Spinal cord (tissue), 10 donors: ENCODE data around the gene FKRP. TPM values are rescaled to one million over a fixed set of nuclear protein-coding genes. Genes with fewer than 3 reads are reported as not detected.

ENCODE experiments used
- DNase-seq, 6 donors: peaks; one replicate each; pipeline versions ENCODE4 v3.0.0 to v3.0.0-alpha.2; 2013 to 2015; ENCODE audit warnings: low spot score in 6 of 6, low read depth in 4 of 6
- H3K27ac ChIP-seq: one replicate; pipeline ENCODE4 v1.5.1; 2013; ENCODE audit warnings: low read depth, low read length, control low read depth
- H3K27me3 ChIP-seq: one replicate; pipeline ENCODE4 v1.6.1; 2013; ENCODE audit warnings: low read length; ENCODE audit not compliant: control insufficient read depth, insufficient read depth
- H3K36me3 ChIP-seq: one replicate; pipeline ENCODE4 v1.6.1; 2013; ENCODE audit warnings: low read length; ENCODE audit not compliant: control insufficient read depth, insufficient read depth
- H3K4me1 ChIP-seq: one replicate; pipeline ENCODE4 v1.6.1; 2013; ENCODE audit warnings: low read length; ENCODE audit not compliant: control insufficient read depth, insufficient read depth
- H3K4me3 ChIP-seq: one replicate; pipeline ENCODE4 v1.5.1; 2013; ENCODE audit warnings: low read depth, low read length, control low read depth
- H3K9me3 ChIP-seq: one replicate; pipeline ENCODE4 v1.6.1; 2013; ENCODE audit warnings: low read length; ENCODE audit not compliant: control insufficient read depth, insufficient read depth
- WGBS: methylation state at CpG from one replicate; pipeline ENCODE4 v1.1.5; 2013; ENCODE audit warnings: missing lambda C conversion rate; ENCODE audit not compliant: insufficient coverage; 5-methylcytosine and 5-hydroxymethylcytosine counted together
- polyA plus RNA-seq, 2 donors: library from polyadenylated mRNA; unstranded; fragments of 120-200 nt; gene quantifications; one replicate each; pipeline ENCODE4 v1.2.1, GENCODE V29; 2013; ENCODE audit not compliant: insufficient read length in 2 of 2
- total RNA-seq, 2 donors: library from RNA; depleted of rRNA in 1 of 2; stranded (reverse); fragments of 120-200 nt in 1 of 2; fragments of >200 nt in 1 of 2; gene quantifications; one replicate each; pipeline versions ENCODE4 v1.2.3 to v1.2.4, GENCODE V29; 2013 to 2014
- donor health status: healthy.

FKRP gene
- total and polyA plus RNA-seq, 4 donors = 11.4 to 36.7 (median 20.6) TPM

DNA sequence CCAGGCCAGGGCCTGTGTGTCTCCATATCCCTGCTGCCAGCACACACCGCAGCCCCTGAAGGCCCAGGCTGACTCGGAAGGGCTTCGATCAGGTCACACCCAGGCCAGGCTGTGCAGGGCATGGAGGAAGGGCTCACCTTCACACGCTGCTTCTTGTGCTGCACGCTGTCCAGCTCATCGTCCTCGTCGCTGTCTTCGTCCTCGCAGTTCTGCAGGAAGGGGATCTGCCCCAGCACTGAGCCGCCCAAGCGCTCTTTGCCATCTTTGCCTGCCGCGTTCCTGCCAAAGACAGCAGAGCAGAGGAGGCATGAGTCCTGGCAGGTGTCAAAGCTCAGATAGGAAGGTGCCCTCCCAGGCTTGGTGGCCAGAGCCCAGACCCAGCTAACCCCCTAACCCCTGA, 15.3 kb upstream of the FKRP start:
- Histone ChIP-seq H3K27me3 (no peaks in the 10 kb centered on the region), H3K36me3 (peaks cover 93% of the 10 kb centered on the region), H3K27ac (no peak overlapping the region), H3K4me1 (peaks cover 38% of the 10 kb centered on the region), H3K9me3 (no peaks in the 10 kb centered on the region), H3K4me3 (no peak overlapping the region)
- 94% methylated on average over 14 of the region's 14 CpGs for WGBS
- no peak for DNase-seq

DNA sequence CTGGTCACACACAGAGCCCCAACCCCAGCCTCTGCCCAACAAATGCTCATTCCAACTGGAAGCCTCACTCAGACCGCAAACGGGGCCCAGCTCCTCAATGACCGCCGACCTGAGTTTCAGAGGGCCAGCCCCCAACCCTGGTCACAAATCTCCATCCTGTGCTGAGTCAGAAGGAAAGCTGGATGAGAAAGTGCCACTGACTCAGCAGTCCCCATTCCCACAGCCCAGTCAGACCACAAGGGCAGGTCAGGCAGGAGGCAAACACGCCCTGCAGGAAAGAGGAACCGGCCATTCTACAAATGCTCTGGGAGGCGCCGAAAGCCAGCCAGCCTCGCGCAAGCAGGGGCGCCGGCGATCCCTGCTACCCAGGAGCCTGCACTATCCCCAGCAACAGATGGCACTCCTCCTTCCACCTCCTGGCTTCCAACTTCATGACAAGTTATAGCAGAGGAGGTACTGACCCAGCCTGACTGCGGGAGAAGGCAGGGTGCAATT, 14.8 kb upstream of the FKRP start:
- WGBS = 83% methylated on average over 8 of the region's 14 CpGs
- Histone ChIP-seq H3K27me3 (no peaks in the 10 kb centered on the region), H3K9me3 (no peaks in the 10 kb centered on the region), H3K36me3 (peaks cover 92% of the 10 kb centered on the region), H3K4me1 (peaks cover 38% of the 10 kb centered on the region), H3K27ac (no peak overlapping the region), H3K4me3 (no peak overlapping the region)
- DNase-seq = no peak

- Histone ChIP-seq H3K4me3 (no peak overlapping the region), H3K36me3 (peaks cover 91% of the 10 kb centered on the region), H3K27me3 (no peaks in the 10 kb centered on the region), H3K27ac (no peak overlapping the region), H3K4me1 (peaks cover 36% of the 10 kb centered on the region), H3K9me3 (no peaks in the 10 kb centered on the region)
- DNase-seq = no peak
- 80% methylated on average over 14 of the region's 14 CpGs for WGBS
Observed at GRCh38 chr19:46731584-46731983, 14.3 kb upstream of the FKRP start.

GRCh38 chr19:46732172-46732938, 13.5 kb upstream of the FKRP start:
- H3K27ac ChIP-seq = no peak overlapping the region
- H3K4me1 ChIP-seq = peaks cover 28% of the 10 kb centered on the region
- WGBS = 93% methylated on average over 28 of the region's 28 CpGs
- H3K36me3 ChIP-seq = peaks cover 91% of the 10 kb centered on the region
- DNase-seq = no peak
- no peaks in the 10 kb centered on the region for H3K27me3 ChIP-seq
- H3K9me3 ChIP-seq = no peaks in the 10 kb centered on the region
- H3K4me3 ChIP-seq = no peak overlapping the region

DNA sequence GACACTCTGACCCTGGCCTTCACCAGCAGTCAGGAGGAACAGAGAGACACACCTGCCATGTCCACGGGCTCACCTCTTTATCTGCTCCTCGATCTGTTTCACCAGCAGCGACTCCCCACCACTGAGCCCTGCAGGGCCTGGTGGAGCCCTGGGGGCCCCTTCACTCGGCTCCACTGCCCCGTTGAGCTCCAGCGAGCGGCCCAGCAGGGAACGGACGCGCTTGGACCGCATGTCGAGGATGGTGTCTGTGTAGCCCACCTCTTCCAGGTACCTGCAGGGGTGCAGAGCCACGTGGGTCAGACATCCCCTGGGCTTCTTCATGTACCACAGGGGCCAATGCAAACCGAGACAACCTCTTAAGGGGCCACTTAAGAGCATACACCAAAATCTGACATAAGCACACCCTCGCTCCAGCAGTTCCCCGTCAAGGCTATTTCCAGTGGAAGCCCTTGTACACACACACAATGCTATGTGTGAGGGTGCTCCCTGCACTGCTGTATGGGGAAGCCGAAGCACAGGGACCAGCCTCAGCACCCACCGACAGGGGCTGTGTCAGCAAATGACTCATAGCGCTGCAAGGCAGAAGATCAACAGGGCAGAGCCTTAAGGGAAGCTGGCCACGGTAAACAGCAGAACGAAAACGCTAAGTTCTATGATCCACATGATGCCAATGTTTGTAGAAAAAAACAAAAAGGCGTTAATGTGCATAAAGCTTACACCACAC, 12.7 kb upstream of the FKRP start:
- no peak for DNase-seq
- H3K27me3 ChIP-seq = no peaks in the 10 kb centered on the region
- no peak overlapping the region for H3K27ac ChIP-seq
- no peak overlapping the region for H3K4me3 ChIP-seq
- H3K36me3 ChIP-seq = peaks cover 91% of the 10 kb centered on the region
- 93% methylated on average over 20 of the region's 23 CpGs for WGBS
- peaks cover 20% of the 10 kb centered on the region for H3K4me1 ChIP-seq
- H3K9me3 ChIP-seq = no peaks in the 10 kb centered on the region

- H3K36me3 ChIP-seq = peaks cover 91% of the 10 kb centered on the region
- no peak for DNase-seq
- H3K4me1 ChIP-seq = peaks cover 17% of the 10 kb centered on the region
- H3K27me3 ChIP-seq = no peaks in the 10 kb centered on the region
- no peaks in the 10 kb centered on the region for H3K9me3 ChIP-seq
- WGBS = 93% methylated on average over 8 of the region's 11 CpGs
- no peak overlapping the region for H3K4me3 ChIP-seq
- H3K27ac ChIP-seq = no peak overlapping the region
Observed at GRCh38 chr19:46733690-46734292, 12.1 kb upstream of the FKRP start.

GRCh38 chr19:46736531-46737297, 9.1 kb upstream of the FKRP start:
- Histone ChIP-seq H3K4me3 (no peak overlapping the region), H3K27me3 (no peaks in the 10 kb centered on the region), H3K4me1 (peaks cover 24% of the 10 kb centered on the region), H3K36me3 (peaks cover 81% of the 10 kb centered on the region), H3K9me3 (no peaks in the 10 kb centered on the region), H3K27ac (no peak overlapping the region)
- 80% methylated on average over 11 of the region's 22 CpGs for WGBS
- DNase-seq = peak in 1 of 6 donors; percentile 9

GRCh38 chr19:46737298-46737654, 8.6 kb upstream of the FKRP start:
- no peaks in the 10 kb centered on the region for H3K9me3 ChIP-seq
- H3K36me3 ChIP-seq = peaks cover 78% of the 10 kb centered on the region
- no peaks in the 10 kb centered on the region for H3K27me3 ChIP-seq
- H3K4me3 ChIP-seq = no peak overlapping the region
- WGBS = 70% methylated on average over 6 of the region's 7 CpGs
- H3K4me1 ChIP-seq = peaks cover 27% of the 10 kb centered on the region
- no peak for DNase-seq
- no peak overlapping the region for H3K27ac ChIP-seq

DNA sequence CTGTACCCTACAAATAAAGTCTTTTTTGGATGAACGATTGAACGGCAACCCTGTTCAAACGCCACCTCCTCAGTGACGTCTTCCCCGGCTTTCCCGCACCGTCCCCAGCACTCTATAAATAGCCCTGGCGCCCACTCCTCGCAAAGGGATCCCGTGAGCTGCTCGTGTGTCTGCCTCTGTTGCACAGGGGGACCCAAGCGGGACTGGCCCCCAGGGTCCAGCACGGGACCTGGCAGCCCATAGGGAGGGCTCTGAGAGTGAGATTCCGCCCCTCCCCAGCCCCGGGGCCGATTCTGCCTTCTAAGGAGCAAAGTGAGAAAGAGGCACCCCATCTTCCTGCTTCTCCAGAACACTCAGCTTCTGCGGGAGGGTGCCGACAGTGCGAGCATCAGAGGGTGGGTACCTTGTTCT, 8.1 kb upstream of the FKRP start:
- no peak overlapping the region for H3K27ac ChIP-seq
- peaks cover 73% of the 10 kb centered on the region for H3K36me3 ChIP-seq
- WGBS = 83% methylated on average over 11 of the region's 19 CpGs
- no peaks in the 10 kb centered on the region for H3K9me3 ChIP-seq
- H3K4me3 ChIP-seq = no peak overlapping the region
- H3K27me3 ChIP-seq = no peaks in the 10 kb centered on the region
- DNase-seq = no peak
- H3K4me1 ChIP-seq = peaks cover 27% of the 10 kb centered on the region
